Endothelial cell (in vitro differentiated cells): ENCODE data around the gene HNF4A. TPM values are rescaled to one million over a fixed set of nuclear protein-coding genes. Genes with fewer than 3 reads are reported as not detected.

ENCODE experiments used
- DNase-seq: peaks from one replicate; pipeline ENCODE4 v3.0.0; 2021; ENCODE audit warnings: low spot score
- H3K27ac Mint-ChIP-seq: one replicate; pipeline ENCODE4 v1.8.0; 2021; ENCODE audit warnings: mixed read lengths, inconsistent platforms; ENCODE audit not compliant: unreplicated experiment
- H3K27me3 Mint-ChIP-seq: one replicate; pipeline ENCODE4 v1.8.0; 2021; ENCODE audit warnings: mild to moderate bottlenecking, moderate library complexity, mixed read lengths, inconsistent platforms; ENCODE audit not compliant: unreplicated experiment
- H3K36me3 Mint-ChIP-seq: one replicate; pipeline ENCODE4 v1.8.0; 2021; ENCODE audit warnings: mild to moderate bottlenecking, low read depth, mixed read lengths, inconsistent platforms; ENCODE audit not compliant: unreplicated experiment
- H3K4me1 Mint-ChIP-seq: one replicate; pipeline ENCODE4 v1.8.0; 2021; ENCODE audit warnings: mild to moderate bottlenecking, mixed read lengths, inconsistent platforms; ENCODE audit not compliant: unreplicated experiment
- H3K4me3 Mint-ChIP-seq: one replicate; pipeline ENCODE4 v1.8.0; 2021; ENCODE audit warnings: mild to moderate bottlenecking, mixed read lengths, inconsistent platforms; ENCODE audit not compliant: unreplicated experiment
- H3K9me3 Mint-ChIP-seq: one replicate; pipeline ENCODE4 v1.8.0; 2021; ENCODE audit warnings: mixed read lengths, inconsistent platforms; ENCODE audit not compliant: unreplicated experiment
- total RNA-seq: library from RNA; stranded (reverse); fragmentation: NEBNext Ultra II Directional; extraction: Animal tissue kit (Norgen Biotek cat#: 25700); gene quantifications from one replicate; pipeline ENCODE4 v1.2.1, GENCODE V29; 2021; ENCODE audit not compliant: unreplicated experiment
- TF ChIP-seq, protein P1 (sequence below): fragments of 200-600 bp; sonication (generic); IDR thresholded peaks from one replicate; pipeline ENCODE4 v1.5.0; 2021; ENCODE audit warnings: antibody characterized with exemption; ENCODE audit not compliant: unreplicated experiment

The HNF4A gene
- total RNA-seq, 1 donor from 2014 or later = not detected

DNA sequence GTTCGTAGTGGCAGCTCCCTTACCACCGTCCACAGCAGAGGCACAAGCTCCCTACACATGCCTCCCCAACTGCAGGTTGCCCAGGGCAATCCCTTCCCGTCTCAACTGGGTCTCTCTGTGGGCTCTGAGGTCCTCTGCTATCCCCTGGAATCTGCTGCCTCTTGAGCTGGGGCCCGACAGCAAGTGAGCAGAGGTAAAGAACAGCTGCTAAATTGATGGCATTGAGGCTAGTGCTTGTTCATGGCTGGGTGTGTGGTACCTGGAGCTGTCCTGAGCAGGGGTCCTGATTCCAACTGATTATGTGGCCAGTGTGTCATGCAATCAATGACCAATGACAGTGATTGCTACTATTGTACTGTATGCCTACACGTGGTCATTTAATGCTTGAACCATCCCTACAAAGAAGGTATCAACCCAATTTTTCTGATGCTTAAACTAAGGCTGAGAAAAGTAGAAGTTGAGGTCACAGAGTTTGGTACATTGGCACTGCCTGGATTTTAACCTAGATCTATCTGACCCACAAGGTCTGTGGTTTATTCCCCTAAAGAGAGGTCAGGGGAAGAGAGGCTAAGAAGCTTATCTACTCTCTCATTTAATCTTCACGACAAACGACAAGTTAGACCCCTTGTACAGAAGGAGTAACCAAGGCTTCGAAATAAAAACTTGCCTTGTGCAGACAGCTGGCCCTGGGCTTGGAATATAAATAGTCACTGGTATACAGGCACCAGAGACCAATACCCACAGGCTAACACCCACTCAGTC is 41.1 kb downstream of the HNF4A start:
- H3K4me1 Mint-ChIP-seq = no peaks in the 10 kb centered on the region
- H3K27ac Mint-ChIP-seq = no peak overlapping the region
- no peak for DNase-seq
- H3K36me3 Mint-ChIP-seq = no peaks in the 10 kb centered on the region
- TF ChIP-seq, protein P1, sequence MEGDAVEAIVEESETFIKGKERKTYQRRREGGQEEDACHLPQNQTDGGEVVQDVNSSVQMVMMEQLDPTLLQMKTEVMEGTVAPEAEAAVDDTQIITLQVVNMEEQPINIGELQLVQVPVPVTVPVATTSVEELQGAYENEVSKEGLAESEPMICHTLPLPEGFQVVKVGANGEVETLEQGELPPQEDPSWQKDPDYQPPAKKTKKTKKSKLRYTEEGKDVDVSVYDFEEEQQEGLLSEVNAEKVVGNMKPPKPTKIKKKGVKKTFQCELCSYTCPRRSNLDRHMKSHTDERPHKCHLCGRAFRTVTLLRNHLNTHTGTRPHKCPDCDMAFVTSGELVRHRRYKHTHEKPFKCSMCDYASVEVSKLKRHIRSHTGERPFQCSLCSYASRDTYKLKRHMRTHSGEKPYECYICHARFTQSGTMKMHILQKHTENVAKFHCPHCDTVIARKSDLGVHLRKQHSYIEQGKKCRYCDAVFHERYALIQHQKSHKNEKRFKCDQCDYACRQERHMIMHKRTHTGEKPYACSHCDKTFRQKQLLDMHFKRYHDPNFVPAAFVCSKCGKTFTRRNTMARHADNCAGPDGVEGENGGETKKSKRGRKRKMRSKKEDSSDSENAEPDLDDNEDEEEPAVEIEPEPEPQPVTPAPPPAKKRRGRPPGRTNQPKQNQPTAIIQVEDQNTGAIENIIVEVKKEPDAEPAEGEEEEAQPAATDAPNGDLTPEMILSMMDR = no peak
- peaks cover 2% of the 10 kb centered on the region for H3K27me3 Mint-ChIP-seq
- no peak overlapping the region for H3K4me3 Mint-ChIP-seq
- no peaks in the 10 kb centered on the region for H3K9me3 Mint-ChIP-seq

DNA sequence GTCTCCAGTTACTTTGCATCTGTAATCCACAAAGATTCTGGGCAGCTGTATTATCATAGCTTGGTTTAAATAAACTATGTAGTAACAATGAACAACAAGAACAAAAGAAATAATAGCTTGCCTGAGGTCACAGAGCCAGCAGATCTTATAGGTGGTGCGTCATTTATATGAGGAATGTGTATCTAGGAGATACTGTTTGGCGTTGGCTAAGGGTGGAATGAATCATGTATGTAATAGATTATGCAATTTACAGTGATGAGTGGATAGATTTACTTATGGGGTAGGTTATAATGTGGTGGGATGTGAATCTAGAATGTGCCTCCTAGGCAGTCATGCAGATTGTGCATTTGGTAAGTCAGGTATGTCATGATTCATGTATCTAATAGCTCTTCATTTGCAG is 42.8 kb downstream of the HNF4A start:
- Mint-ChIP-seq H3K27ac (no peak overlapping the region), H3K27me3 (peaks cover 2% of the 10 kb centered on the region), H3K36me3 (no peaks in the 10 kb centered on the region), H3K9me3 (no peaks in the 10 kb centered on the region), H3K4me3 (no peak overlapping the region), H3K4me1 (no peaks in the 10 kb centered on the region)
- TF ChIP-seq, protein P1 = no peak
- no peak for DNase-seq

GRCh38 chr20:44399446-44399845 is 43.9 kb downstream of the HNF4A start:
- peaks cover 2% of the 10 kb centered on the region for H3K27me3 Mint-ChIP-seq
- DNase-seq = no peak
- H3K9me3 Mint-ChIP-seq = no peaks in the 10 kb centered on the region
- H3K4me3 Mint-ChIP-seq = no peak overlapping the region
- no peak overlapping the region for H3K27ac Mint-ChIP-seq
- H3K36me3 Mint-ChIP-seq = peaks cover 2% of the 10 kb centered on the region
- TF ChIP-seq, protein P1 = no peak
- no peaks in the 10 kb centered on the region for H3K4me1 Mint-ChIP-seq

DNA sequence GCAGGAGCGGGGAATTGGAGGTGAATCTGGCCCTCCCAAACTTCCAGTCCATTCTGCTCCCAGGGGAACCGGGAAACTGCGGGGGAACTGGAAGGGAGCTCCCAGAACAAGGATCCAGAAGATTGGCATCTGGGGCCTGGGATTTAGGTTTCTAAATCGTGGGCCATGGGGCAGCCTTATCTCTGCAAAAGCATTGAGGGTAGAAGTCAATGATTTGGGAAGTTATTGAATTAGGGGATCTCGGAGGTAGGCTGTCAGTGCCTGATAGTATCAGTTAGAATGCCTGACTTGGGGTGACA is 45.1 kb downstream of the HNF4A start:
- Mint-ChIP-seq H3K4me3 (no peak overlapping the region), H3K27ac (no peak overlapping the region)
- TF ChIP-seq, protein P1 = no peak

GRCh38 chr20:44400970-44401769 is 45.7 kb downstream of the HNF4A start:
- TF ChIP-seq, protein P1 = no peak
- H3K27me3 Mint-ChIP-seq = peaks cover 7% of the 10 kb centered on the region
- H3K4me1 Mint-ChIP-seq = no peaks in the 10 kb centered on the region
- no peaks in the 10 kb centered on the region for H3K9me3 Mint-ChIP-seq
- no peak overlapping the region for H3K4me3 Mint-ChIP-seq
- DNase-seq = no peak
- peaks cover 4% of the 10 kb centered on the region for H3K36me3 Mint-ChIP-seq
- H3K27ac Mint-ChIP-seq = no peak overlapping the region

More for the DNA sequence above, 45.1 kb downstream of the HNF4A start:
- Mint-ChIP-seq H3K4me1 (no peaks in the 10 kb centered on the region), H3K27me3 (peaks cover 5% of the 10 kb centered on the region), H3K9me3 (no peaks in the 10 kb centered on the region), H3K36me3 (peaks cover 4% of the 10 kb centered on the region)
- no peak for DNase-seq
